Stromal cell of bone marrow (primary cell): ENCODE data around the gene CAV2.

Experiments used
- DNase-seq: peaks from one replicate; pipeline ENCODE4 v3.0.0-alpha.2; 2012; ENCODE audit warnings: low read depth

Gene CAV2

GRCh38 chr7:116547347-116547746, 47.8 kb downstream of the CAV2 start:
- DNase-seq, result peak; percentile 78

- DNase-seq, result no peak
Observed at GRCh38 chr7:116548506-116548905, 49.0 kb downstream of the CAV2 start.

DNA sequence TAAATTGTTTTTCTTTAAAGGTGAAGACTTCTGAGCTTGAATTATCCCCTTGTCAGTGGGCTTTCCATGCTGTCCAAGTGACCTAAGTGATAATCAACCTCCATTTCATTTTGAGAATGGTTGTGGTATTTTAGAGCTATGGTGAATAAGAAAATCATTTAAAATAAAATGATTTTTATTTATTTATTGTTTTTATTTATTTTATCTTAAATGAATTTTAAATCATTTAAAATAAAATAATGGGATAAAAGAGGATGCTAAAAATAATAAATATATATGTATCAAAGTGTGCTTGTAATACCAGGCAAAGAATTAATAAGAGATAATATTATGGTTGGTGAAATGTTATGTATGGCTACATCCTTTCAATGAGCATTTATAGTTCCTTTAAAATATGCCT, 49.8 kb downstream of the CAV2 start:
- no peak for DNase-seq

DNA sequence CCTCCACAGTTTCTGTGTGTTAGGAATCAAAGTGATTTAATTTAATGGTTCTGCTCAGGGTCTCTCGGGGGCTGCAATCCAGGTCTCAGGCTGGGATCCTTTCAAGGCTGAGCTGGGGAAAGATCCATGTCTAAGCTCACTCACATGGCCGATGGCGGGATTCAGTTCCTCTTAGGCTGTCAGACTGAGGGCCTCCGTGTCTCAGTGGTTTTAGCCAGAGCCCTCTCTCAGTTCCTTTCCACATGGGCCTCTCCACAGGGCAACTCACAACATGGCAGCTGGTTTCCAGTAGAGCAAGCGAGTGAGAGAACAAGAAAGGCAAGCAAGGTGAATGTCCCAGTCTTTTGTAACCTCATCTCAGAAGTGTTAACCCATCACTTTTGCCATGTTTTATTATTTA, 52.2 kb downstream of the CAV2 start:
- no peak for DNase-seq

- DNase-seq, result no peak
Observed at GRCh38 chr7:116552602-116553001, 53.1 kb downstream of the CAV2 start.

GRCh38 chr7:116553168-116553964, 53.8 kb downstream of the CAV2 start:
- no peak for DNase-seq

- no peak for DNase-seq
Observed at GRCh38 chr7:116554436-116554835, 54.9 kb downstream of the CAV2 start.

DNA sequence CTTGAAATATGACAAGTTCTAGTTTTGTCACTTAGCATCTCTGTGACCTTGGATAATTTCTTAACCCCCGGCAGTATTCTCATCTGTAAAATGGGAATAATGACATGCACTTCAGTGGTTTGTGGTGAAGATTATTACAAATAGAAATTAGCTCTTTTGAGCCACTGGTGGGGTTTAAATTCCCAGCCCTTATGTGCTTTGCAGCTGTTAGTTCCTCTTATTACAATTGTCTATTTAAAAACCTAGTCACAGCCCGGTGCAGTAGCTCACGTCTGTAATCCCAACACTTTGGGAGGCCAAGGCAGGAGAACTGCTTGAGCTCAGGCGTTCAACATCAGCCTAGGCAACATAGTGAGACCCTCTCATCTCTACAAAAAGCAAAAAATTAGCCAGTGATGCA, 55.4 kb downstream of the CAV2 start:
- no peak for DNase-seq

DNA sequence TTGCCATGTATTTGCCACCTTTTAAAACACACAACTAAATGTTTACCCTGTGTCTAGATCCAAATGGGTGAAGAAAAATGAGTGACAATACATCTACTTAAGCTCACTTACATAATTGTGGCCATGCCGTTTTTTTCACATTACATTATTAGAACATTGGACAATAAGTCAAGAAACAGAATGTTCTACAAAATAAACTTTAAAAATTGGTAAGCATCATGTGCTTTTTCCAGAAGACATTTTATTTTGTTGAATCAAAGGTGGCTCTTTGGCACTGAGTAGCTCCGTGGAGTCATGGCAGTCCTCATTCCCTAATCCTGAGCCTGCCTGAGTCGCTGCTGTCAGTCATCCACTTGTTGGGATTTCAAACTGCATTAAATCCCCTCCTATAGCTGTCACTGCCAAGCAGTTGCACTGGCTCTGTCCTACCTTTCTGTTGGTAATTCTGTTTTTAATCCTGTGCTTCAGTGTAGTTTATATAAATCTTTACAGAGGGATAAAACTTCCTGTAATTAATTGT, 57.6 kb downstream of the CAV2 start:
- no peak for DNase-seq

DNA sequence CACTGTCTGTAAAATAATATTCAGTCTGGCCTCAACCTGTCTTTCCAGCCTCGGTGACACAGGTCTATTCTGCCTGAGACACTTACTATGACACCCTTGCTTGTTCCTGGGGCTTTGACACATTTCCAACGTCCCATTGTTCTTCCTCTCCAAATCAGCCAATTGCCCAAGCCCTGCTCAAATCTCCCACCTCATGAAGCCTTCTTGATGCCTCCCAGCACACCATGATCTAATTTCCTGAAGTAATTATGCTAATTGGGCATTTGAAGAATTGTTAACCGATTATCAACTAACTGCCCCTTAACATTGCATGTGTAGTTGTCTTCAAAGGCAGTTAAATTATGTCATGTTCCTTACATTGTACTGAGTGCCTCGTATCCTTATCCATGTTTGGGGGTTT, 58.4 kb downstream of the CAV2 start:
- DNase-seq, result no peak
